ENCODE measurements around the gene KIF5C. TPM values are rescaled to one million over a fixed set of nuclear protein-coding genes. Genes with fewer than 3 reads are reported as not detected.

Gene KIF5C
- total RNA-seq, 1 experiment from 2014 or later = 0.12 TPM

- DNase-seq (ENCODE audit: low read depth) = no peak
Measured at GRCh38 chr2:149075105-149075504, 200.1 kb downstream of the KIF5C start.

GRCh38 chr2:149075853-149076252 is 200.8 kb downstream of the KIF5C start:
- no peak for DNase-seq (ENCODE audit: low read depth)

Other genes starting within 250 kb of the KIF5C start
- 15.8 and 16.7 TPM in 2 replicates for gene EPC2, start 230.5 kb upstream of the KIF5C start, total RNA-seq (2014; rRNA removed; shearing (Covaris generic))
- gene LYPD6B, start 163.5 kb downstream of the KIF5C start, total RNA-seq (2014; rRNA removed; shearing (Covaris generic)) = 21.6 and 25.9 TPM in 2 replicates